Measurements from ENCODE around the gene GRAP.
"Not testable (repeated sequence)": the region's sequence is repeated elsewhere in the genome, so short reads cannot be mapped to it uniquely, and the experiment has no call there.

Gene GRAP

DNA sequence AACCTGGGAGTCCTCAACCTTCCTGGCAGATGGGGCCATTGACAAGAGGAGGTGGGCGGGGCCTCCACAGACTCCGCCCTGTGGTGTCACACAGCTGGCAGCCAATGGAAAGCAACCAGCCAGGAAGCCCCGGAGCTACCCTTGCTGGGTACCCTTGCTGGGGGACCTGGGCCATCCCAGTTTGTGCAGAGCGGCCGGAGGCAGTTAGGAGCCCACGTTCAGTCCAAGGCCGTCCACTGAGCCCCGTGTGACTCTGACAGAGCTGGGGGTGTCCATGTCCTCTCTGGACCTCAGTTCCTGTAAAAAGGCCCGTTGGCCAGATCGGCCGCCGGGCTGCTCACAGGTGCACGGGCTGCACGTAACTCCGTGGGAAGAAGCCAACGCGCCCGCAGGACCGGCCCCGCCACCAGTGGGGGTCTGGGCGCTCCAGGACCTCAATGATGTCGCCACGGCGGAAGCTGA, 25.1 kb downstream of the GRAP start:
- no peak for TF ChIP-seq GATA1 (IDR thresholded peaks at IDR 0.05; ENCODE audit: low read depth, low read length)
- no peak for TF ChIP-seq POLR2A (IDR thresholded peaks at IDR 0.05; ENCODE audit: low read length)
- peak; percentile 15 to 37 for DNase-seq

DNA sequence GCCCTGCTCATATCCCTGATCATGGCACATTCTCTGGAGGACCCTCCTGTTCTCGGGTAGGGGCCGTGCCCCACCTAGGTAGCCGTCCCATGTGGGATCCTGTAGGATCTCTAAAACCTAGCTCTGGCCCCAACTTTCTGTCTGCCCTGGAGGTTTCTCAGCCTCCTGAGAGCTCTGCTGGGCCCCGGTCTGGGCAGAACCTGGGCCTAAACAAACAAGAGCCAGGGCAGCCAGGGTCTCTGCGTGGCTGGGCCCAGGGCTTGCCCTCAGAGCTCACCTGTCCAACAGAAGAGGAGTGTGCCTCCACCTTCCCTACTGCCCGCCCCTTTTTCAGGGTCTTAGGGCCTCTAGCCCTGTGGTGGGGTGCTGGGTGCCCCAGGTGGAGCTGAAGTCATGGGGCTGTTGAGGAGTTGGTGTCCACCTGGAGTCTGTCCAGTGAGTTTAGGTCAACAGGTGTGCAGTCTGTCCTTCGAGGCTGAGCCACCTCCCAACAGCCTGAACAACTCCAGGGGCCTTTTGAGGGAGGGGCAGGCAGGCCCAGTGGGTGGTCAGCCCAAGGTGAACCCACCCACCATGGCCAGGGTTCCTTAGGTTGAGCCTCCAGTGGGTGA, 25.6 kb downstream of the GRAP start:
- not testable (repeated sequence) for DNase-seq

DNA sequence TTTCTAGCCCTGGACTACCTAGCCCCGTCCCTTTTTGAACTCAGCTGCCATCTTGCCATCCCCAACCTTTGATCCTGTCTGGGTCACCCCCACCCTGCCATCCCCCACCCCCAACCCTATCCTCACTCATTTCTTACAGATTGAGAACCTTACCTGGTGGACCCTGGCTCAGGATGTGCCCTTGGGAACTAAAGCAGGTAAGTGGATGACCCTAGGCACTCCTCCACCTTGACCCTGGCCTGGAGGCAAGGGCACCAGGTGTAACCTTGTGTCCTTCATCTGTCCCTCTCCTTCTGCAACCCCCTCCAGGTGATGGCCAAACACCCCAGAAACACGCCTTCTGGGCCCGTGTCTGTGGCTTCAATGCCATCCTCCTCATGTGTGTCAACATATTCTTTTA, 26.7 kb downstream of the GRAP start:
- TF ChIP-seq POLR2A (IDR thresholded peaks at IDR 0.05; ENCODE audit: low read length) (no peak), GATA1 (IDR thresholded peaks at IDR 0.05; ENCODE audit: low read depth, low read length) (no peak)
- DNase-seq, result no peak

DNA sequence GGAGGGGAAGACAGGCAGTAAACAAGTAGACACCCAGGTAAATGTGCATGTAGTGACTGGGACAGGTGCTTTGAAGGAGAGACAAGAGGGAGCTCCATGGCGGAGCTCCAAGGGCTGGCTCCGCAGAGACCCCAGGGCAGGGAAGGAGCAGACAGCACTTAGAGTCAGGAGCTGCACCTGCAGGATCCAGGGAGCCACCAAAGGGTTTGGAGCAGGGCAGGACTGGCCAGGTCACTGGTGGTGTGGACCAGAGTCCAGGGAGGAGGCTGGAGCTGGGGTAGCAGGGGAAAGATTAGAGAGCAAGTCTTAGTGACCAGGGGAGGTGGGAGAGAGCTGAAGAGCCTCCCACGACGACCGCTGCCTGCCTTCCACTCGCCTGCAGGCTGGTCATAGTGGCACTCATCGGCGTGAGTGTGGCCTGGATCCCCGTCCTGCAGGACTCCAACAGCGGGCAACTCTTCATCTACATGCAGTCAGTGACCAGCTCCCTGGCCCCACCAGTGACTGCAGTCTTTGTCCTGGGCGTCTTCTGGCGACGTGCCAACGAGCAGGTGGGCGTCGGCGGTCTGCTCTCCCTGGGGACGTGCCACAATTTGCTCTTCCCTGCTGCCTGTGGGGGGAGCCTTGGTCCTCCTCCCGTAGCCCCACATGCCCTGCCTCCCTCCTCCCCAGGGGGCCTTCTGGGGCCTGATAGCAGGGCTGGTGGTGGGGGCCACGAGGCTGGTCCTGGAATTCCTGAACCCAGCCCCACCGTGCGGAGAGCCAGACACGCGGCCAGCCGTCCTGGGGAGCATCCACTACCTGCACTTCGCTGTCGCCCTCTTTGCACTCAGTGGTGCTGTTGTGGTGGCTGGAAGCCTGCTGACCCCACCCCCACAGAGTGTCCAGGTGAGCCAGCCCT, 27.5 kb downstream of the GRAP start:
- no peak for TF ChIP-seq GATA1 (IDR thresholded peaks at IDR 0.05; ENCODE audit: low read depth, low read length)
- TF ChIP-seq POLR2A (IDR thresholded peaks at IDR 0.05; ENCODE audit: low read length), result no peak
- peak; percentile 21 to 25 for DNase-seq

DNA sequence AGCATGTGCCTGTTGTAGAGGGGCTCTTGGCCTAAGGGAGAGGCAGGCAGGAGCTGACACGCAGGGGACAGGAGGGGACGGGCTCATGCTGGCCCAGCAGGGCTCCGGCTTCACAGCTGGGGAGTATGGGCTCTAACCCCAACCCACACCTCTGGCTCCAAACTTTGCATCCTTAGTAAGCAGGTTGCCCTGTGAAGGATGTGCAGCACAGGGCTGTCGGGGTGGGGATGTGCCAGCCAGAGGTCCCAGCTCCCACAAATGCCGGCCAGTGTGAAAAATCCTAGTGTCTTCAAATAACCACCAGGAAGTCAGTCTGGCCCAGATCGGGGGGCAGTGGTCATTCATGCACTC, 28.2 kb downstream of the GRAP start:
- TF ChIP-seq POLR2A (IDR thresholded peaks at IDR 0.05; ENCODE audit: low read length) (no peak), GATA1 (IDR thresholded peaks at IDR 0.05; ENCODE audit: low read depth, low read length) (no peak)
- DNase-seq, result no peak

DNA sequence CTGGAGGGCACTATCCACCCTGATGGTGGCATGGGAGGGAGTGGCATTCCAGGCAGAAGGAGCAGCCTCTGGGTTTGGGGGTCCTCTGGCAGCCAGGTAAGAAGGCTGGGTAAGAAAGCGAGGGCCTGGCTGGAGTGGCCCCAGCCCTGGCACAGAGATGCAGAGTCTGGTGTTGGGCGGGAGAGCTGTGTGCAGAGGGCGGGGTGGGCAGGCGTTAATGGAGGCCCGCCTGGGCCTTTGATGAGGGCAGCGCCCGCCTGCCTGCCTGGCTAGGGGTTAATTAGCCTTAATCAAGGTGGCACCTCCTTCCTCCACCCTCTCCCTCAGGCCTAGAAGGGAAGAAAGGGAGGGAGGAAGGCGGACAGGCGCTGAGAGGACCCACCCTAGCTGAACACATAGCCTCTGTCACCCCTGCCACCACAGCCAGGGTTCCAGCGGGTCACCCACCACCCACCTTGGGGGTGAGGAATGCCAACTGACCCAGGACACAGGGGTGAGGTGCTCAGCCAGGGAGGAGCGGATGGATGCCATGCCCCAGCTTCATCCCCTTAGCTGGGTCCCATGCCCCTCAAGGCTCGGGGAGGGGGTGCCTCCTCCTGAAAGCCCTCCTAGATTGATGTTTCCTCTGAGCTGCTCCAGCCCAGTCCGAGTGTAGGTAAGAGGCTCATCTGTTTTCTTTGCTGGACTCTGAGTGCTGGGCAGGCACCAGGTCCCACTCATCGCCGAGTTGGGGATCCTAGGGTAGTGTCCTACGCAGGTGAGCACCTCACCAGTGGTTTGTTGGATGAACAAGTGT, 28.8 kb downstream of the GRAP start:
- TF ChIP-seq GATA1 (IDR thresholded peaks at IDR 0.05; ENCODE audit: low read depth, low read length), result no peak
- DNase-seq, result no peak

DNA sequence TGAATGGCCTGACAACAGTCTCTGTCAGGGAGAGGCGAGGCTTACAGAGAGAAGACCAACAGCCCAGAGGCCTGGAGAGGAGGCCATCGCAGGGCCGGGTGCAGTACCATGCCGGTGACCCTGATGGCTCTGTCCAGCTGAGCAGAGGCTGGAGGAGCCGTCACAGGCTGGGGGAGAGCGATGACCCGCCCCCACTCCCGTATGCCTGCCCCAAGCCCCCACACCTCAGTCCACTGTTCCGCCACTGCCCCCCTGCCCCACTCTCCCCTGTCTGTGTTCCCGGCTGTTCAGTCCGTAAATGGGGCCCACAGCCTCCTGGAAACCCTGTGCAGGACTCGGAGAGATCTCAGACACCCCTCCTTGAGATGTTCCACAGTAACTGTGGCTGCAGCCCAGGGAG, 29.4 kb downstream of the GRAP start:
- DNase-seq, result no peak
- TF ChIP-seq POLR2A (IDR thresholded peaks at IDR 0.05; ENCODE audit: low read length) (no peak), GATA1 (IDR thresholded peaks at IDR 0.05; ENCODE audit: low read depth, low read length) (no peak)

DNA sequence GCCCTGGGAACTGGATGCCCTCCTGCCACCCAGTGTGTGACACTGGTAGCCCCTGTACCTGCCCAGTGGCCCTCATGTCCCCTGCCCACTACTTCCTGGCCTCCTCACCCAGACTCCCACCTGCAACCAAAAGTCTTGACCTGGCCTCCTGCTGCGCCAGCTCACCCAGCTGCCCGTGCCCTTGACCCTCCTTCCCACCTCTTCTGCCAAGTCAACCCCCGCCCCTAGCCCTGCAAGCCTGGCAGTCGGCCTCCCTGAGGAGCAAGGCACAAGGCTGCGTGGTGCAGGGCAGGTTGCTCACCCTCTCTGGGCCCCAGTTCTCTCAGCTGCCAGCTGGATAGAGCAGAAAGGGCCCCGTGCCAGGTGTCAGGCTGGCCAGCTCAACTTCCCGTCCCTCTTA, 29.9 kb downstream of the GRAP start:
- no peak for TF ChIP-seq POLR2A (IDR thresholded peaks at IDR 0.05; ENCODE audit: low read length)
- TF ChIP-seq GATA1 (IDR thresholded peaks at IDR 0.05; ENCODE audit: low read depth, low read length), result no peak
- no peak for DNase-seq

DNA sequence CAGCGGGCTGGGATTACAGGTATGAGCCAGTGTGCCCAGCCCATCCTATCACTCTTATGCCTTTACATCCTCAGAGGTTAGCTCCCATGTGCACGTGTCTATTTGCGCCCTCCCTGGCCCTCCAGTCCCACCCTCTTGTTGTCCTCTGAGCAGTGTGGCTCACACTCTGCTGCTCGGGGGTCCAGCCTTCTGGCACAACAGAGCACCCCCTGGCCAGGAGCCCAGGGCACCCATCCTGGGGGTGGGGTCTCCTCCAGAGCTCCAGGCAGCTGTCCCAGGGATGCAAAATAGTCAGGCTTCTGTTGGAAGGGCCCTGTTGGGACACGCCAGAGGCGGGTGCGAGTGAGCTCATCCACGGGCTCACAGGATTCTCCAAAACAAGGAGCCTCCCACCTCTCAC, 30.5 kb downstream of the GRAP start:
- TF ChIP-seq GATA1 (IDR thresholded peaks at IDR 0.05; ENCODE audit: low read depth, low read length), result no peak
- TF ChIP-seq POLR2A (IDR thresholded peaks at IDR 0.05; ENCODE audit: low read length), result no peak
- DNase-seq, result no peak

DNA sequence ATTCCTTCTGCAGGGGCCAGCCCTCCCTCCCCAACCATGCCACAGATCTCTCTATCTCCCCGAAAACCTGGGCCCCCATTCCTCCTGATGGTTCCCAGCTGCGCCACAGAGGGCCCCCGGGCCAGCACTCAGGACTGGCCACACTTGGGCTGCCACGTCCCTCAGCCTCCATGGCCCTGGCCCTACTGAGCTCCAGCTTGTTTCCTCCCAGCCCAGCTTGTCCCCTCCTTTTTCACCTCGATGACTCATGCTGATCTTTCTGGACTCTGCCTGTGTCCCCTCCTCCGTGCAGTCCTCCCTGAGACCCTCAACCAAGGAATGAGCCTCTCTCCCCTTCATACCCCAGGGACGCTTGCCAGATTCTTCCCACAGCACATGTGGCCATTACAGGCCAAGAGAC, 31.3 kb downstream of the GRAP start:
- TF ChIP-seq POLR2A (IDR thresholded peaks at IDR 0.05; ENCODE audit: low read length), result no peak
- TF ChIP-seq GATA1 (IDR thresholded peaks at IDR 0.05; ENCODE audit: low read depth, low read length), result no peak
- DNase-seq, result no peak

DNA sequence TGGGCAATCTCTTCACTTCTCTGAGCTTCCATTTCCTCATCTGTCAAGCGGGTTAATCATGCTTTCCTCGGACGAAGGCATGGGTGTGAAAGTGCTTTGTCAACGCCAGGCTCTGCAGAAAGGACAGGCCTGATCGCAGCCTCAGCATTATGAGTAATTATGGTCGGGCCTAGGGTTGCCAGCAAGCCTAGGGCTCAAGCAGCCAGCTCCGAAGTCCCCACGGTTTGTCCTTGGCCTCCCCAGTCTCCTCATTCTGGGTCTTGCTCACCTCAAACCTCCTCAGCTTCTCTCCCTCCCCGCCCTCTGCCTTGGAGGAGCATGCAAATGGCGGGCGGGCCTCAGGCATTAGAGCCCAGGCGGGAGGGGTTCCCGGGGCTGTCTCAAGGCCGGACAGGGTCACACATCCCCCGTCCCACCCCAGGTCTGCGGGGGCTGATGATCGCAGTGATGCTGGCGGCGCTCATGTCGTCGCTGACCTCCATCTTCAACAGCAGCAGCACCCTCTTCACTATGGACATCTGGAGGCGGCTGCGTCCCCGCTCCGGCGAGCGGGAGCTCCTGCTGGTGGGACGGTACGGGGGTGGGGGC, 32.0 kb downstream of the GRAP start:
- TF ChIP-seq GATA1 (IDR thresholded peaks at IDR 0.05; ENCODE audit: low read depth, low read length), result no peak
- DNase-seq, result no peak

DNA sequence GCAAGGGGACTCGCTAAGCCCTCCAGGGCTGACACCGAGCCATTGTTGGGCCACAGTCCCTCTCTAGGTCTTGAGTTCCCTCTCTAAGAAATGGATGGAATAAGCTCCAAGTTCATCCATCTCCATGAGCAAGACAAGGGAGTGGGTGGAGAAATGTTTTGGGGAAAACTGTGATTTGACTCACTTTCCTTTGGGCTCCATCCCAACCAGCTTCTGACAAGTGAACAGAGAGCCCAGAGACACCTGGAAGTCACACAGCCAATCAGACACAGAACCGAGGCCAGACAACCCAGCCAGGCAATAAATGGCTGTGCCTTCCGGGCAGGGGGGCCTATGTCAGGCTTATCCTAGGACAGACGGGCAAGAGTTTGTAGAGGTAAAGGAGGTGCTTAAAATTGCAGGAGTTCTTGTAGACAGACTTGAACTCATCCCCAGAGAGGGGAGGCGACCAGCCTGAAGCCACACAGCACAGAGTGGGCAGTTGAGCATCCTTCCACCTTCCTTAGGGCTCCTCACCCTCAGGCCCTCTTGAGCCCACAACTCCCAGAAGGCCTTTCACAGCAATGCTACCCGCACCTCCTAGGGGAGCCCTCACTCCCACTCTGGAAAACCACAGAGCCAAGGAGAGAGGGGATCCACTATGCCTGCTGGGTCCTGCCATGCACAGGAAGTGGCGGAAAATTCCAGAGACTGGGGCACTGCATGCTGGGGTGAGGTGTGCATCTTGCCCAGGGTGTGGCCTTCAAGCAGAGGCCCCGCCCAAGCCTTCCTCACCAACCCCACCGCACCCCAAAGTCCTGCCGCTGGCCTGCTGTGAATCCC, 32.7 kb downstream of the GRAP start:
- TF ChIP-seq POLR2A (IDR thresholded peaks at IDR 0.05; ENCODE audit: low read length) (no peak), GATA1 (IDR thresholded peaks at IDR 0.05; ENCODE audit: low read depth, low read length) (no peak)

DNA sequence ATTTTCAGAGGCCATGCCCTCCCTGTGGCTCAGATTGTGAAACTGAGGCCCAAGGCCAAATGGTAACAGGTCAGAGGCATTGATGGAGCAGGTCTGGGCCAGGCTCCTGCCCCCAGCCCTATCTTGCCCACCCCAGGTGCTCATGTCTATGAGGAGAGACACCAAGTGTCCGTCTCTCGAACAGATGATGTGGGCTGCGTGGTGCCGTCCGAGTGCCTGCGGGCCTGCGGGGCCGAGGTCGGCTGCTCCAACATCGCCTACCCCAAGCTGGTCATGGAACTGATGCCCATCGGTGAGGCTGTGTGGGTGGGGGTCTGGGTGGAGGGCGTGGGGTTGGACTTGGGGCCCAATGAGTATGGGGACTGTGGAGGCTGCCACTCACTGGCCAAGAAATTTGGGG, 33.5 kb downstream of the GRAP start:
- DNase-seq, result no peak
- no peak for TF ChIP-seq GATA1 (IDR thresholded peaks at IDR 0.05; ENCODE audit: low read depth, low read length)
- no peak for TF ChIP-seq POLR2A (IDR thresholded peaks at IDR 0.05; ENCODE audit: low read length)

More for the DNA sequence above, 32.7 kb downstream of the GRAP start:
- DNase-seq, result no peak

Data from erythroblast (primary cell).